Cardiac muscle cell (in vitro differentiated cells and primary cell): ENCODE data around the gene DNAJC6. TPM values are rescaled to one million over a fixed set of nuclear protein-coding genes. Genes with fewer than 3 reads are reported as not detected.

Experiments used
- DNase-seq, 2 donors: peaks; one replicate each; pipeline versions ENCODE4 v3.0.0 to v3.0.0-alpha.2; 2010 to 2017; ENCODE audit warnings: low read depth in 1 of 2, low spot score in 1 of 2
- H3K27ac ChIP-seq: fragments of 200-600 bp; sonication (generic); 2 replicates; pipeline ENCODE4 v1.5.1; 2016
- H3K27me3 ChIP-seq: fragments of 200-600 bp; sonication (generic); 2 replicates; pipeline ENCODE4 v1.6.0; 2016; ENCODE audit warnings: control low read depth
- H3K36me3 ChIP-seq: fragments of 200-600 bp; sonication (generic); 2 replicates; pipeline ENCODE4 v1.5.1; 2016; ENCODE audit warnings: control low read depth
- H3K4me1 ChIP-seq: fragments of 200-600 bp; sonication (generic); 2 replicates; pipeline ENCODE4 v1.8.1; 2017; ENCODE audit warnings: low read depth, mild to moderate bottlenecking, mixed run types
- H3K4me3 ChIP-seq: fragments of 200-600 bp; sonication (generic); 2 replicates; pipeline ENCODE4 v1.5.1; 2016; ENCODE audit warnings: mild to moderate bottlenecking
- H3K9me3 ChIP-seq: fragments of 200-600 bp; sonication (generic); 2 replicates; pipeline ENCODE4 v1.5.1; 2017; ENCODE audit warnings: low read depth, mild to moderate bottlenecking, control low read depth
- CTCF ChIP-seq: IDR thresholded peaks from 2 replicates; pipeline ENCODE4 v1.5.1; 2012; ENCODE audit warnings: low read depth, mild to moderate bottlenecking, low read length
- polyA plus RNA-seq: library from polyadenylated mRNA; unstranded; fragments of >200 nt; fragmentation: Nextera tagmentation; extraction: Ambion mirVana; gene quantifications from 2 replicates; pipeline ENCODE4 v1.2.1, GENCODE V29; 2016
- total RNA-seq: library from RNA; depleted of rRNA; stranded (reverse); fragments of >200 nt; gene quantifications from 2 replicates; pipeline ENCODE4 v1.2.3, GENCODE V29; 2016

The DNAJC6 gene
- total and polyA plus RNA-seq, 2 experiments from 2014 or later = 26.0 to 54.5 TPM

DNA sequence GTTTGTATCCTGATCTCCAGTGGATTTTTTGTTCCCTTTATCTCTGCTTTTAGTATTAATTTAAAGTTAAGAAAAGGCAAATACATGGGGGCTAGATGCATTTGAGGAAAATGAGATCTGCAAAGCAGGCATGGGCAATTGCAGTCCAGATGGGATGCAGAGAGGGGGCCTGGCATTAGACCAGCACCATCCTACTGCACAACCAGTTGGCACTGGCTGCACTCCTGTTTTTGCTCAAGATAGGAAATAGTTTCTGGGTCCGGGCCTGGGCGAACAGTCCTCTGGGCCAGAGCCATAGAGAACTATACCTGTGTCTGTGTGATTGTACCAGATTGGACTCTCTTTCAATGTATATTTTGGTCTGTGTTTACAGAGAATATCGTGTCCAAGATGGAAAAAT, 77.1 kb downstream of the DNAJC6 start:
- DNase-seq = no peak

GRCh38 chr1:65387821-65388220, 78.5 kb downstream of the DNAJC6 start:
- DNase-seq = no peak
- H3K4me1 ChIP-seq = no peaks in the 10 kb centered on the region

More for the DNA sequence above, 77.1 kb downstream of the DNAJC6 start:
- no peak overlapping the region for H3K4me3 ChIP-seq
- no peak for TF ChIP-seq CTCF
- H3K36me3 ChIP-seq = peaks cover 83% of the 10 kb centered on the region
- H3K4me1 ChIP-seq = no peaks in the 10 kb centered on the region
- no peak overlapping the region for H3K27ac ChIP-seq
- H3K9me3 ChIP-seq = no peaks in the 10 kb centered on the region
- H3K27me3 ChIP-seq = no peaks in the 10 kb centered on the region

DNA sequence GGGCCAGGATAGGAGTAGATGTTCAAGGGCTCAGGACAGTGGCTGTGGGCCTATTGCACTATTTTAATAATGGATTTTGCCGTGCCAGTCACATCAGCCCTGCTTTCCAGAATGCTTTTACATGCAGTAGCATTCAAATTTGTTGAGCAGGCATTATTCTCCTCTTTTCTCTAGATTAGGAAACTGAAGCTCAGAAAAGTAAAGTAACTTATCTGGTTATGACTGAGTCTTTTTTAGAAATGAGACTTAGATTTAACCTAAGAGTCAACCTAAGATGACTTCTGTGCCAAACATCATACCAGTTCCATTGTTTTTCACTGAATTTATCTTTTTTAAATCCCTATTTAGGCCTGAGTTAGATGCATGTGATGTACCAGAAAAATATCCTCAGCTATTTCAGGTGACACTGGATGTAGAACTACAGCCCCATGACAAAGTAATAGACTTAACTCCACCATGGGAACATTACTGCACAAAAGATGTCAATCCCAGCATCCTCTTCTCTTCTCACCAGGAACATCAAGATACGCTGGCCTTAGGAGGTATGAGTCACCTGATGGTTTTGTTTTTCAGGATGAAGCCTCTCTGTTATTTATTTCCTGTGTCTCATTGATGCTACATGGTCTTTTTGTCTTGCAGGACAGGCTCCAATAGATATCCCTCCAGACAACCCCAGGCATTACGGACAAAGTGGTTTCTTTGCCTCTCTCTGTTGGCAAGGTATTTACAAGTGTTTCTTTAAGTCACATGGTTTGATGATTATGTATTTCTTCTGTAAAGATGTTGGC, 79.8 kb downstream of the DNAJC6 start:
- H3K36me3 ChIP-seq = peaks cover 84% of the 10 kb centered on the region
- H3K4me3 ChIP-seq = no peak overlapping the region
- no peaks in the 10 kb centered on the region for H3K9me3 ChIP-seq
- H3K27me3 ChIP-seq = no peaks in the 10 kb centered on the region
- no peaks in the 10 kb centered on the region for H3K4me1 ChIP-seq
- H3K27ac ChIP-seq = no peak overlapping the region
- DNase-seq = no peak
- no peak for TF ChIP-seq CTCF

More at GRCh38 chr1:65387821-65388220, 78.5 kb downstream of the DNAJC6 start:
- H3K27me3 ChIP-seq = no peaks in the 10 kb centered on the region
- H3K36me3 ChIP-seq = peaks cover 83% of the 10 kb centered on the region
- no peak overlapping the region for H3K27ac ChIP-seq
- H3K4me3 ChIP-seq = no peak overlapping the region
- no peaks in the 10 kb centered on the region for H3K9me3 ChIP-seq
- TF ChIP-seq CTCF = no peak

- H3K9me3 ChIP-seq = no peaks in the 10 kb centered on the region
- no peak for TF ChIP-seq CTCF
- H3K4me3 ChIP-seq = no peak overlapping the region
- H3K27ac ChIP-seq = no peak overlapping the region
- no peaks in the 10 kb centered on the region for H3K27me3 ChIP-seq
- no peak for DNase-seq
- no peaks in the 10 kb centered on the region for H3K4me1 ChIP-seq
- peaks cover 83% of the 10 kb centered on the region for H3K36me3 ChIP-seq
These were observed 83.2 kb downstream of the DNAJC6 start for GRCh38 chr1:65392497-65392896.

GRCh38 chr1:65393347-65393746, 84.0 kb downstream of the DNAJC6 start:
- Histone ChIP-seq H3K9me3 (no peaks in the 10 kb centered on the region), H3K4me1 (no peaks in the 10 kb centered on the region), H3K4me3 (no peak overlapping the region), H3K27ac (no peak overlapping the region), H3K27me3 (no peaks in the 10 kb centered on the region), H3K36me3 (peaks cover 75% of the 10 kb centered on the region)
- peak in 1 of 2 donors; percentile 10 for DNase-seq
- no peak for TF ChIP-seq CTCF
